GM12801 (cell line): Measurements from ENCODE around the gene KRT35.

Experiments
- CTCF ChIP-seq: IDR thresholded peaks from one replicate; pipeline ENCODE4 v1.5.1; 2011; ENCODE audit warnings: control low read depth; ENCODE audit not compliant: insufficient read length; ENCODE audit errors: extremely low read depth

KRT35 gene

GRCh38 chr17:41457676-41458075 lies 23.3 kb downstream of the KRT35 start:
- no peak for TF ChIP-seq CTCF

- no peak for TF ChIP-seq CTCF
Measured at GRCh38 chr17:41456204-41456603, 24.7 kb downstream of the KRT35 start.

- TF ChIP-seq CTCF = no peak
Measured at GRCh38 chr17:41455236-41455635, 25.7 kb downstream of the KRT35 start.

GRCh38 chr17:41453066-41453465 lies 27.9 kb downstream of the KRT35 start:
- TF ChIP-seq CTCF = no peak

GRCh38 chr17:41452281-41452680 lies 28.7 kb downstream of the KRT35 start:
- TF ChIP-seq CTCF = no peak

- TF ChIP-seq CTCF = no peak
Measured at GRCh38 chr17:41451154-41451728, 29.7 kb downstream of the KRT35 start.

GRCh38 chr17:41449008-41449407 lies 31.9 kb downstream of the KRT35 start:
- no peak for TF ChIP-seq CTCF
